CD4-positive, alpha-beta T cell treated with Interleukin-12 subunit alpha and Interleukin-12 subunit beta, for 1 hour (primary cell): Measurements from ENCODE around the gene OSGIN1.

Experiments
- DNase-seq: peaks from one replicate; pipeline ENCODE4 v3.0.0-alpha.2; 2020

OSGIN1 gene

GRCh38 chr16:83973581-83974385, 20.7 kb downstream of the OSGIN1 start:
- no peak for DNase-seq

DNA sequence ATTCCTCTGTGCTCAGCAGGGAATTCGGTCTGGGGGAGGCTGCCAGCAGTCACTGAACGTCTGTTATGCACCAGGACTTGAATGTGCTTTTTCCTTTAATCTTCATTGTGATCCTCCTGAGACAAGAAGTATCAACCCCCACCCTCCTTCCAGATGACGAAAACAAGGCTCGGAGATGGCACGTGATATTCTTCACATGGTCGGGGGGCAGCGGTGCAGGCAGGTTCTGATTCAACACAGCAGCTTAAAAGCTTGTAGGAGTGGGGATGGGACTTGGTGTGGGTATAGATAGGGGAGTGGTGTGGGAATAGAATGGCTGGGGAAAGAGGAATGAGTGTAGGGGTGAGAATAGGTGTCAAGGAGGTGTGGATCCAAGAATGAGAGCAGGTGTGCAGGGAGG, 21.4 kb downstream of the OSGIN1 start:
- DNase-seq: no peak

- no peak for DNase-seq
These were observed 22.7 kb downstream of the OSGIN1 start for GRCh38 chr16:83975590-83976260.

- DNase-seq: no peak
These were observed 24.2 kb downstream of the OSGIN1 start for GRCh38 chr16:83977056-83977815.

DNA sequence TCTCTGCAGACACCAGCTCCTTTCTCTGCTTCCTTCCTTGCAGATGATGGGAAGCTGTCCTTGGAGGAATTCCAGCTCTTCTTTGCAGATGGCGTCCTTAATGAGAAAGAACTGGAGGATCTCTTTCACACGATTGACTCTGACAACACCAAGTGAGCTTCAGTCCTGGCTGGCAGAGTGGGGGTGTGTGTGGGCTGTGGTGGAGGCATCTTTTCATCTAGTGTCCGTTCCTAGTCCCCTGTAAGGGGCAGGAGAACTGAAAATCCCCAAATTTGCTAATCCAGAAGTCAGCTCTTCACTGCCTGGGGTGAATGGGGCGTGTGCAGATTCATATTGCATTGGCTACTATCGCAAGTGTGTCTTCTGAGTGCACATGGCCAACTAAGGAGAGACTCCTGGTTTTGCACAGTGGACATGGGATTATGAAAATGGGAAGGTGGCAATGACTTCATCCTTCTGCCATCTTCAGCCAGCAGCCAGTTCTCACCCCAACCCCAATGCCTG, 25.4 kb downstream of the OSGIN1 start:
- DNase-seq: no peak

- DNase-seq: no peak
These were observed 26.4 kb downstream of the OSGIN1 start for GRCh38 chr16:83979441-83979840.

DNA sequence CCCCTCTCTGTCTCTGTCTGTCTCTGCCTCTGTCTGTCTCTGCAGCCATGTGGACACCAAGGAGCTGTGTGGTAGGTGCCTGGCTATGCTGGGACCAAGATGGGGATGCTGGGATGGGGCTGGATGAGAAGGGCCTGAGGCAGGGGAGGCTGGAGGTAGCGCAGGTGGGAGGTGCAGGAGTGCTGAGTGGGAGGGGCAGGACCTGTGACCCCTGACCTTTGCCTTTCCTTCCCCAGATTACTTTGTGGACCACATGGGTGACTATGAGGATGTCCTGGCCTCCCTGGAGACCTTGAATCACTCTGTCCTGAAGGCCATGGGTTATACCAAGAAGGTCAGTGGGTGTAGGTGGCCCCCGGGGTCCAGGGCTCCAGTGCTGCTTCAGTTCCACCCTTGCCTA, 27.8 kb downstream of the OSGIN1 start:
- no peak for DNase-seq

GRCh38 chr16:83981799-83982198, 28.8 kb downstream of the OSGIN1 start:
- DNase-seq: no peak

DNA sequence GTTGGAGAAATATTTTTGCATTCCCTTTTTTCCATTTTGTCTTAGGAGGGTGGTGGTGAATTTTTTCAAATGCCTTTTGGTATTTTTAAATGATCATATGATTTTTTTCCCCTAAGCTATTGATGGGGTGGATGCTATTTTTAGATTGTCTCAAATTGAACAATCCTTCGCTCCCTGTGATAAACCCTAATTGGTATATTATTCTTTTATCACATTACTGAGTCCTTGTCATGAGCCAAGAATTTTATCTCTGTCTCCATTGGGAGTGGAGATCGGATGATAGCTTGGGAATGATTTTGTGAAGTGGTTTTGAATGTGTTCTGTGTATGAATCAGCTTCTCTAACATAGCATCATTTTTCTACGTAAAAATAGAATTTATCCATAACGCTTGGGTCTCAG, 30.5 kb downstream of the OSGIN1 start:
- no peak for DNase-seq

- no peak for DNase-seq
These were observed 36.3 kb downstream of the OSGIN1 start for GRCh38 chr16:83989300-83989699.

DNA sequence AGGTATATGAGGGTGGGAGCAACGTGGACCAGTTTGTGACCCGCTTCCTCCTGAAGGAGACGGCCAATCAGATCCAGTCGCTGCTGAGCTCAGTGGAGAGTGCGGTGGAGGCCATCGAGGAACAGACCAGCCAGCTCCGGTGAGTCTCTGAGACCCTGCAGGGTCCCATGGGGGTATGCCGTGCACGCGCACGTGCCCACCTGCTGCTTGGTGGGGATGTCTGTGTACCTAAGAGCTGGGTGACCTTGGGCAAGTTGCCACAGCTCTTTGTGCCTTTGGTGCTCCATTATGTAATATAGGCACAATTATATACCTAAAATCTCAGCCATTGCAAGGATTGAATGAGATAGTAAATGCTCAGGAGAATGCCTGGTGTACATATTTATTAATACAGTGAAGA, 37.5 kb downstream of the OSGIN1 start:
- no peak for DNase-seq

DNA sequence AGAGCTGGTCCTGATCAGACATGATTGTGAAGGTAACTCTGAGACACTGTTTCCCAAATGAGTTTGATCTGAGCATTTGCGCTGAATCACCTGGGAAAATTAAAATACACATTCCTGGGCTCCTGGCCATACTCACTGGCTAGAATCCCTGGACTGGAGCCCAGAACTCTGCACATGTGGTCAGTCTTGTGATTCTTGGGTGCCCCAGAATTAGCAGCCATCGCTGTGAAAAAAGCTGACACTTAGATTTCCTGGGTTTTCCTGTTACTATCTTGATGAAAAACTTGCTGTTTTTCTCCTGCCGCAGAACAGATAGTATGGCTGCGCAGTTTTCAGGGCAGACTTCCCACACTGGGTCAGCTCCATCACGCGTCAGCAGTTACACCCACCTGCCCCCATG, 39.6 kb downstream of the OSGIN1 start:
- DNase-seq: no peak

- DNase-seq: no peak
These were observed 41.0 kb downstream of the OSGIN1 start for GRCh38 chr16:83994087-83994486.

DNA sequence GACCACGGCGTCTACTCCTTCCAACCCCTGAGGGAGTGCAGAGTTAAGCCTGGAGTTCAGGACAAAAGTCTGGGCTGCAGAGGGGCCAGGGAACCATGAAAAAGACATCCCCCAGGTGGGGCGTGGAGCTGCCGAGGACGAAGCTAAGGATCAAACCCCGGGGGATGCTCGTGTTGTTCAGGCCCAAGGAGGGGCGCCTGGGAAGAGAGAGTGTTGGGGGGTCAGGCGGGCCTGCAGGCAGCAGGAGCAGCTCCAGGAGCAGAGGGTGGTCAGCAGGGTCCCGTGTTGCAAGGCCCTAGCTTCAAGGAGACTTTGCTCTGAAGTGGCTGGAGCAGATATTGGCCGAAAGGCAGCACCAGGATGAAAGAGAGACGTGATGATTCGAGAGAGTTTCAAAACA, 41.7 kb downstream of the OSGIN1 start:
- no peak for DNase-seq

- no peak for DNase-seq
These were observed 42.7 kb downstream of the OSGIN1 start for GRCh38 chr16:83995754-83996153.

- no peak for DNase-seq
These were observed 43.6 kb downstream of the OSGIN1 start for GRCh38 chr16:83996481-83997252.

DNA sequence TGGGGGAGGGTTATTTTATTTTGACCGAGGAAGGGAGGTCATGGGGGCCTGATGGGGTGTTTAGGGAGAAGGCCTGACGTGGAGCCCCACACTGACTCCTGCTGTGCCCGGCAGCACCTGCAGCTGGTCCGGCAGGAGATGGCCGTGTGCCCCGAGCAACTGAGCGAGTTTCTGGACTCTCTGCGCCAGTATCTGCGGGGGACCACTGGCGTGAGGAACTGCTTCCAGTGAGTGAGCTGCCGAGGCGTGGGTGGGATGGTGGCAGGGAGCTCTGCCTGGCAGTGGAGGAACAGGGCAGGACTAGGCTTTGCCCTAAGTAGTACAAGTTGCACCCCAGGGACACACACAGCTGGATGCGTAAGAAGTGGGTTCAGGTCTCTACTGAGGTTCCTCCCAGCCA, 45.1 kb downstream of the OSGIN1 start:
- DNase-seq: no peak

DNA sequence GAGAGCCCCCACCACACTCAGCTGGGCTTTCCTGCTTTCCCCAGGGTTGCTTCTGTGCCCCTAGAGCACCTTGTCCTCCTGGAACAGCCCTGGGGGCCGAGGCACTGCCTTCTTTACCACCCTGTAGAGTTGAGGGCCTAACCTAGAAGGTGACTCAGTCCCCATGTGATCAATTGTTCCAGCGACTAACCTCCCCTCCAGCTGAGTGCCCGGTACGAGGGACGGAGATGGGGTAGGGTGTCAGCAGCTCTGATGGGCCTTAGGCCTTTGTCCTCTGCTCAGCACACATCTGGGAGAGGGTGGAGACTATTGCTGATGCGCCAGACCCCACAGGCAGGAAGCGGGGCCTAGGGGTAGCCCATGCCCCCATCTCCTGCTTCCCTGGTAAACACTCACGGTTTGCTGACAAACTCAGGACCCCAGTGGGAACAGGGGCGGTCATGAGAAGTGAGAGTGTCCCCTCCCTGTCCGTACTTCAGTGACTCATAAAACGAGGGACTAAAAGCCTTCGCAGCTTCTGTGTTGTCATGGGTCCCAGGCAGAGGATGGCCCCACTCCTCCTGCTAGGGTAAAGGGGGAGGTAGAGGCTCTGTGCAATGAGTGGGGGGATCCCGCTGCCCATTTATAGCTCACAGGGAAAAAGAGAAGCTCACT, 48.1 kb downstream of the OSGIN1 start:
- DNase-seq: no peak

DNA sequence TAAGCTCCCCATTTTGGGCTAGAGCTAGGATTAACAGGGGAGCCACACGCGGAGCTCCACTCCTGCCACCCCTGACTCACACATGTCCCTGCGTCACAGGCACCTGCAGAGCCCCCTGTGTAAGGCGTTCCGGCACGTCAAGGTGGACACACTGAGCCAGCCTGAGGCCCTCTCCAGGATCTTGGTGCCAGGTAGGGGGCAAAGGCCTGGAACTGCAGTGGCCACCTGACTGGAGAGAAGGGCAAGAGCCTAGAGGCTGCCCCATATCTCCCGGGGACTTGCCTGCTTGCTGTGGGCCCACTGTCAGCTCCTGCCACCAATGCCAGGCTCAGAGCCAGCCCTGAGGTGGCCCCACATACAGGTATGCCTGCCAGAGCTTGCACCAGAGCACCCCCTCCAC, 48.7 kb downstream of the OSGIN1 start:
- no peak for DNase-seq

GRCh38 chr16:84003038-84003437, 50.0 kb downstream of the OSGIN1 start:
- DNase-seq: no peak

DNA sequence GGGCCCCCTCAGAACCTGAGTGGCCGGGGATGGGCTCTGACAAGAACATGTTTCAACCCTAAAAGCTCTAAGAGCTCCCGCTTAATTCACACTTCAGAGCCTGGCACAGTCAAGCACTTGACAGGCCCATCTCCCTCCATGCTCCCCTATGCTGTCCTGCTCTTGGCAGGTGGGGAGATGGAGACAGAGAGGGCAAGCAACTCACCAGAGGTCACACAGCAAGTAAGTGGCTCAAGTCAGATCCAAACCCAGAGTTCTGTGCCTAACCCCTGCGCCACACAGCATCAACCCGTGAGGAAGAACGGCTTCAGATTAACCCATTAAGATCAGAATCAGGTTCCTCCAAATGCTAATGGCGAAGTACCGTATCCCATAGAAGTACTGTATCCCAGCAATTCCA, 51.4 kb downstream of the OSGIN1 start:
- DNase-seq: no peak

- DNase-seq: no peak
These were observed 52.4 kb downstream of the OSGIN1 start for GRCh38 chr16:84005391-84005790.
